ENCODE results near the gene FGD5. TPM values are rescaled to one million over a fixed set of nuclear protein-coding genes. Genes with fewer than 3 reads are reported as not detected.

Gene FGD5
- polyA plus RNA-seq, 1 donor (not counting 4 experiments of a cell fraction or from before 2014, with no cell fraction given): not detected

DNA sequence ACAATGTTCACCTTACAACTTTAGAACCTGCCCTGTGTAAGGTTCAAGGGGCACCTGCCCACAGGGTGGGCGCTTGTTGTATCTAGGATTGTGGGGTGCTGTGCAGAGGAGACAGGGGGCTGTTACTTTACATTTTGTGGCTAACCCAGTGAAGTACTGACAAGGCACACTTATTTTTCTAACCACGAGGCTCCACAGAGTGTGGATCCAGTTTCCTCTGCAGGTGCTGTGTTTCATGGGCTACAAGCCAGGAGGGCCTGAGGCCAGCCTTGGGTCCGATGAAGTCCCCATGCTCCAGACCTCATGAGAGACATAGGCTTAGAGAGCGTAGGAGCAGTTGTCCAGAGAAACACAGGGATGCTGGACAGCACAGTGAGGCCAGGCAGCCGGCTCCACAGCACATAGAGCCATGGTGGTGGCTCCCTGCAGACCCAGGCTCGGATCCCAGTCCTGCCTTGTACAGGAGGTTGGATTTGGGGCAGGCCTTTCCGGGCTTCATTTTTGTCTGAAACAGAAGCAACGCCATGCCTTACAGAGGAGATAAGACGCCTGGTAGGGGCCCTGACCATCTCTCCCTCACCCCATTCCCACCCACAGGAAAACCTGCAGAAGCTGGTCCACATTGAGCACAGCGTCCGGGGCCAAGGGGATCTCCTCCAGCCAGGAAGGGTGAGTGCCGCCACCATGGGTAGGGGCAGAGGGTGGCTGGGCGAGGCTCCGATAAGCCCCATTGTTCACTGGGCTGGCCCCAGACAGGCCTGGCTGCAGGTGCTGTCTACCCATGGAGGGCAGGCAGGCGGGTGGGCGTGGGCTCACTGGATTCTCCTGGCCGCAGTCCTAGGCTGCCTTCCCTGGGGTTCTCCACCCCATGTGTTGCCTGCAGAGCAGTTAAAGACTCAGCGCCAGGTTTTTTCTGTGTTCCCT, 88.5 kb downstream of the FGD5 start:
- dilution Hi-C loops (cut with MboI; ENCODE audit: extremely low pct_ligation_motif_present, low sequenced_read_pairs): no loop called here
- FAIRE-seq: no peak
- Histone ChIP-seq H3K79me2 (ENCODE audit: control insufficient read depth, insufficient read depth, low read length) (no peaks in the 10 kb centered on the region), H3K9me1 (ENCODE audit: control insufficient read depth, extremely low read depth, insufficient read depth, low read length) (no peaks in the 10 kb centered on the region), H4K20me1 (ENCODE audit: control insufficient read depth, extremely low read depth, insufficient read depth, low read length) (no peaks in the 10 kb centered on the region), H3K9me3 (ENCODE audit: control insufficient read depth, low read depth, low read length) (no peaks in the 10 kb centered on the region), H2AFZ (ENCODE audit: control insufficient read depth, low read length) (no peak overlapping the region), H3K4me2 (ENCODE audit: control insufficient read depth, extremely low read depth, insufficient read depth, low read depth, low read length) (no peak overlapping the region), H3K36me3 (ENCODE audit: control insufficient read depth in 2 of 2, extremely low read depth in 1 of 2, insufficient read depth in 2 of 2, low read length in 2 of 2) (no peaks in the 10 kb centered on the region), H3K9ac (ENCODE audit: control insufficient read depth, extremely low read depth, insufficient read depth, low read length) (no peak overlapping the region), H3K27me3 (ENCODE audit: control insufficient read depth, extremely low read depth, insufficient read depth, low read length) (peaks cover 19% of the 10 kb centered on the region), H3K4me3 (ENCODE audit: control insufficient read depth in 2 of 3, extremely low read depth in 1 of 3, insufficient read depth in 2 of 3, low read depth in 1 of 3, low read length in 3 of 3) (no peak overlapping the region), H3K27ac (ENCODE audit: control insufficient read depth, insufficient read depth, low read length) (no peak overlapping the region), H3K4me1 (ENCODE audit: control insufficient read depth, extremely low read depth, insufficient read depth, low read length) (no peaks in the 10 kb centered on the region)
- no peak for DNase-seq (ENCODE audit: low read depth, low spot score)
- TF ChIP-seq, protein P1, sequence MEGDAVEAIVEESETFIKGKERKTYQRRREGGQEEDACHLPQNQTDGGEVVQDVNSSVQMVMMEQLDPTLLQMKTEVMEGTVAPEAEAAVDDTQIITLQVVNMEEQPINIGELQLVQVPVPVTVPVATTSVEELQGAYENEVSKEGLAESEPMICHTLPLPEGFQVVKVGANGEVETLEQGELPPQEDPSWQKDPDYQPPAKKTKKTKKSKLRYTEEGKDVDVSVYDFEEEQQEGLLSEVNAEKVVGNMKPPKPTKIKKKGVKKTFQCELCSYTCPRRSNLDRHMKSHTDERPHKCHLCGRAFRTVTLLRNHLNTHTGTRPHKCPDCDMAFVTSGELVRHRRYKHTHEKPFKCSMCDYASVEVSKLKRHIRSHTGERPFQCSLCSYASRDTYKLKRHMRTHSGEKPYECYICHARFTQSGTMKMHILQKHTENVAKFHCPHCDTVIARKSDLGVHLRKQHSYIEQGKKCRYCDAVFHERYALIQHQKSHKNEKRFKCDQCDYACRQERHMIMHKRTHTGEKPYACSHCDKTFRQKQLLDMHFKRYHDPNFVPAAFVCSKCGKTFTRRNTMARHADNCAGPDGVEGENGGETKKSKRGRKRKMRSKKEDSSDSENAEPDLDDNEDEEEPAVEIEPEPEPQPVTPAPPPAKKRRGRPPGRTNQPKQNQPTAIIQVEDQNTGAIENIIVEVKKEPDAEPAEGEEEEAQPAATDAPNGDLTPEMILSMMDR (optimal IDR thresholded peaks at IDR 0.05 in 1 of 3, IDR thresholded peaks at IDR 0.05 in 1 of 3, conservative IDR thresholded peaks at IDR 0.05 in 1 of 3; ENCODE audit: extremely low read depth in 1 of 3, insufficient read depth in 2 of 3, low read length in 3 of 3): no peak
- TF ChIP-seq EZH2 (IDR thresholded peaks at IDR 0.05; ENCODE audit: low read length): no peak

DNA sequence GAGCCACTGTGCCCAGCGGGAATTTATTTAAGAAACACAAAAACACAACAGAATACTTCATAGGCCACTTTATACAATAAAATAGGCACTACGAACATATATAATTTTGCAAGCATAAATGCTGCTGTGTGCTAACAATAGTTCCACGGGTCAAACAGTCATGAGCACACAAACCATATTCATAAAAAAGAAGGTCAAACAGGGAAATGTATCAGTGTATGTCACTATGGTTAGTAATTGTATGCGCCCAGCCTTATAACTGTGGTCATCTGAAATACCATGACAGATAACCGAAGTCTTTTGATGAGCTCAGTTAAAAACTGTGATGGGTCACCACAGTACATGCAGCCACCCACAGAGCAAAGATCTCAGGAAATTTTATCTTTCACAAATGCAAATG, 90.5 kb downstream of the FGD5 start:
- Histone ChIP-seq H3K4me2 (ENCODE audit: control insufficient read depth, extremely low read depth, insufficient read depth, low read depth, low read length) (no peak overlapping the region), H3K4me1 (ENCODE audit: control insufficient read depth, extremely low read depth, insufficient read depth, low read length) (no peaks in the 10 kb centered on the region), H3K4me3 (ENCODE audit: control insufficient read depth in 2 of 3, extremely low read depth in 1 of 3, insufficient read depth in 2 of 3, low read depth in 1 of 3, low read length in 3 of 3) (no peak overlapping the region), H3K79me2 (ENCODE audit: control insufficient read depth, insufficient read depth, low read length) (no peaks in the 10 kb centered on the region), H3K27me3 (ENCODE audit: control insufficient read depth, extremely low read depth, insufficient read depth, low read length) (peaks cover 37% of the 10 kb centered on the region), H2AFZ (ENCODE audit: control insufficient read depth, low read length) (no peak overlapping the region), H3K36me3 (ENCODE audit: control insufficient read depth in 2 of 2, extremely low read depth in 1 of 2, insufficient read depth in 2 of 2, low read length in 2 of 2) (no peaks in the 10 kb centered on the region), H3K9ac (ENCODE audit: control insufficient read depth, extremely low read depth, insufficient read depth, low read length) (no peak overlapping the region), H3K9me3 (ENCODE audit: control insufficient read depth, low read depth, low read length) (no peaks in the 10 kb centered on the region), H3K27ac (ENCODE audit: control insufficient read depth, insufficient read depth, low read length) (no peak overlapping the region), H3K9me1 (ENCODE audit: control insufficient read depth, extremely low read depth, insufficient read depth, low read length) (no peaks in the 10 kb centered on the region), H4K20me1 (ENCODE audit: control insufficient read depth, extremely low read depth, insufficient read depth, low read length) (no peaks in the 10 kb centered on the region)
- TF ChIP-seq EZH2 (IDR thresholded peaks at IDR 0.05; ENCODE audit: low read length): no peak
- TF ChIP-seq, protein P1 (optimal IDR thresholded peaks at IDR 0.05 in 1 of 3, IDR thresholded peaks at IDR 0.05 in 1 of 3, conservative IDR thresholded peaks at IDR 0.05 in 1 of 3; ENCODE audit: extremely low read depth in 1 of 3, insufficient read depth in 2 of 3, low read length in 3 of 3): no peak
- DNase-seq (ENCODE audit: low read depth, low spot score): no peak
- FAIRE-seq: no peak
- dilution Hi-C loops (cut with MboI; ENCODE audit: extremely low pct_ligation_motif_present, low sequenced_read_pairs): no loop called here

Data from keratinocyte (primary cell).